Thoracic aorta (tissue), 2 donors: Measurements from ENCODE around the gene DAO. TPM values are rescaled to one million over a fixed set of nuclear protein-coding genes. Genes with fewer than 3 reads are reported as not detected.

Experiments
- ATAC-seq: fragments of 150-250 bp; one replicate; pipeline ENCODE4 v1.8.0; 2017; ENCODE audit warnings: low read depth; ENCODE audit not compliant: insufficient number of reproducible peaks, low FRiP score
- DNase-seq: peaks from one replicate; pipeline ENCODE4 v3.0.0-alpha.2; 2020; ENCODE audit warnings: low spot score
- H3K27ac ChIP-seq, 2 donors: fragments of 200-600 bp; sonication (generic); 1 replicate in 1 of 2; 2 replicates in 1 of 2; pipeline ENCODE4 v1.5.1; 2016; ENCODE audit warnings: mild to moderate bottlenecking in 2 of 2, moderate library complexity in 2 of 2
- H3K27me3 ChIP-seq: fragments of 200-600 bp; sonication (generic); replicated peaks from 2 replicates; pipeline ENCODE4 v1.6.0; 2016; ENCODE audit warnings: mild to moderate bottlenecking; ENCODE audit not compliant: insufficient read depth
- H3K36me3 ChIP-seq: fragments of 200-600 bp; sonication (generic); one replicate; pipeline ENCODE4 v1.5.1; 2016
- H3K4me1 ChIP-seq, 2 donors: fragments of 200-600 bp; sonication (generic); 1 replicate in 1 of 2; 2 replicates in 1 of 2; pipeline versions ENCODE4 v1.5.1 to v1.6.0; 2016; ENCODE audit warnings: low read depth in 2 of 2, mild to moderate bottlenecking in 1 of 2; ENCODE audit not compliant: control insufficient read depth in 1 of 2
- H3K4me3 ChIP-seq: fragments of 200-600 bp; sonication (generic); 2 replicates; pipeline ENCODE4 v1.5.1; 2016; ENCODE audit warnings: mild to moderate bottlenecking
- H3K9me3 ChIP-seq: fragments of 200-600 bp; sonication (generic); 2 replicates; pipeline ENCODE4 v1.5.1; 2016
- total RNA-seq, 2 donors: library from RNA; depleted of rRNA; stranded (reverse); fragments of >200 nt; gene quantifications; one replicate each; pipeline versions ENCODE4 v1.1.0 to v1.2.3, GENCODE V29; 2016
- TF ChIP-seq, protein P1 (sequence below): fragments of 200-600 bp; sonication (generic); IDR thresholded peaks from one replicate; pipeline ENCODE4 v1.5.1; 2019; ENCODE audit warnings: antibody characterized with exemption

Gene DAO
- total RNA-seq, 2 donors from 2014 or later, result not detected

DNA sequence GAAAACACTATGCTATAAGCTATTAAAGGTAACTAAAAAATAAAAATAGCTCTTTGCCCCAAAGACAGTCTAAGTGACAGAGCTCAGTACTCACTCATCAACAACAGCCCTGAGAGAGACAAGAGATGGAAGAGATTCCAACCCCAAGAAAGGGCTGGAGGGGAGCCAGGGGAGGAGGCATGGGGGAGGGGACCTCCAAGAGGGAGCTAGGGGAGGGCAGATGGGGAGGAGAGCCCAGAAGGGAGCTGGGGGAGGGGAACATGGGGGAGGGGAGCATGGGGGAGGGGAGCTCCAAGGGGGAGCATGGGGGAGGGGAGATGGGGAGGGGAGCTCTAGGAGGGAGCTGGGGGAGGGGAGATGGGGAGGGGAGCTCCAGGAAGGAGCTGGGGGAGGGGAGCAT, 30.2 kb upstream of the DAO start:
- DNase-seq, result no peak
- H3K4me1 ChIP-seq, result peaks cover 45 to 76% of the 10 kb centered on the region in 2 donors
- TF ChIP-seq, protein P1, sequence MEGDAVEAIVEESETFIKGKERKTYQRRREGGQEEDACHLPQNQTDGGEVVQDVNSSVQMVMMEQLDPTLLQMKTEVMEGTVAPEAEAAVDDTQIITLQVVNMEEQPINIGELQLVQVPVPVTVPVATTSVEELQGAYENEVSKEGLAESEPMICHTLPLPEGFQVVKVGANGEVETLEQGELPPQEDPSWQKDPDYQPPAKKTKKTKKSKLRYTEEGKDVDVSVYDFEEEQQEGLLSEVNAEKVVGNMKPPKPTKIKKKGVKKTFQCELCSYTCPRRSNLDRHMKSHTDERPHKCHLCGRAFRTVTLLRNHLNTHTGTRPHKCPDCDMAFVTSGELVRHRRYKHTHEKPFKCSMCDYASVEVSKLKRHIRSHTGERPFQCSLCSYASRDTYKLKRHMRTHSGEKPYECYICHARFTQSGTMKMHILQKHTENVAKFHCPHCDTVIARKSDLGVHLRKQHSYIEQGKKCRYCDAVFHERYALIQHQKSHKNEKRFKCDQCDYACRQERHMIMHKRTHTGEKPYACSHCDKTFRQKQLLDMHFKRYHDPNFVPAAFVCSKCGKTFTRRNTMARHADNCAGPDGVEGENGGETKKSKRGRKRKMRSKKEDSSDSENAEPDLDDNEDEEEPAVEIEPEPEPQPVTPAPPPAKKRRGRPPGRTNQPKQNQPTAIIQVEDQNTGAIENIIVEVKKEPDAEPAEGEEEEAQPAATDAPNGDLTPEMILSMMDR, result no peak
- peaks cover 11% of the 10 kb centered on the region for H3K36me3 ChIP-seq
- no peaks in the 10 kb centered on the region for H3K9me3 ChIP-seq
- ATAC-seq, result no peak
- no peak overlapping the region for H3K4me3 ChIP-seq
- H3K27ac ChIP-seq, result no peak overlapping the region
- no peaks in the 10 kb centered on the region for H3K27me3 ChIP-seq

DNA sequence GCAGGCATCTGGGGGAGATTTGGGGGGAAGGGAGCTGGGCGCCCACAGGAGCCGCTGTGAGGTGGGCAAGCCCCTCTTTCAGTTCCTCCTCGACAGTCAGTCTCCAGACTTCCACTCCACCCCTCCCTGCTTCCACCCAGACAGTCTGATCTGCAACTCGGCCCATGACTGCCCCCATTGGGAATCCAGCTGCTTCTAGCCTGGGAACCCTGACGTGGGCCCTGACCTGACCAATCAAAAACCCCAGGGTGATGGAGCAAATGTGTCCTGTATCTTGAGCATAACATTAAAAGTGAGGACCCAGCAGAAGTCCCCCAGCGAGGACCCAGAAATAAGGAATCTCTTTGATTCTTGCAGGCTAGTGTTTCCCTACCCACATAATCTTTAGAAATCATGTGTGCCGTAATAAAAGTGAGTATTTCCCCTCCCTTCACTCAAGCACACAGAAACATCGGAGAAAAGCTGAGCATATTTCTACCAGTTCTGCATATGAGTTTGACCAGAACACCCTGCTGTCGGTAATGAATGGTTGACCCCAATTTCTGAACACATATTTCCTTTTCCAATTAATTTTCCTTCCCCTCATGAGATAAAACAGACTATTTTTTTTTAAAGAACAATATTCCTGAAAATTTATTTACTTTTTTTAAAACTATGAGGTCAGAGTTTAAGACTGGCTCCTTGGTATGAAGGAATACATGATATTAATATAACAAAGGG, 28.9 kb upstream of the DAO start:
- Histone ChIP-seq H3K27me3 (no peaks in the 10 kb centered on the region), H3K9me3 (no peaks in the 10 kb centered on the region), H3K27ac (peak overlapping the region in 1 of 2 donors; percentile 92), H3K36me3 (peaks cover 11% of the 10 kb centered on the region), H3K4me3 (no peak overlapping the region), H3K4me1 (peaks cover 50 to 84% of the 10 kb centered on the region in 2 donors)
- DNase-seq (no peak), ATAC-seq (no peak)
- TF ChIP-seq, protein P1, result no peak

DNA sequence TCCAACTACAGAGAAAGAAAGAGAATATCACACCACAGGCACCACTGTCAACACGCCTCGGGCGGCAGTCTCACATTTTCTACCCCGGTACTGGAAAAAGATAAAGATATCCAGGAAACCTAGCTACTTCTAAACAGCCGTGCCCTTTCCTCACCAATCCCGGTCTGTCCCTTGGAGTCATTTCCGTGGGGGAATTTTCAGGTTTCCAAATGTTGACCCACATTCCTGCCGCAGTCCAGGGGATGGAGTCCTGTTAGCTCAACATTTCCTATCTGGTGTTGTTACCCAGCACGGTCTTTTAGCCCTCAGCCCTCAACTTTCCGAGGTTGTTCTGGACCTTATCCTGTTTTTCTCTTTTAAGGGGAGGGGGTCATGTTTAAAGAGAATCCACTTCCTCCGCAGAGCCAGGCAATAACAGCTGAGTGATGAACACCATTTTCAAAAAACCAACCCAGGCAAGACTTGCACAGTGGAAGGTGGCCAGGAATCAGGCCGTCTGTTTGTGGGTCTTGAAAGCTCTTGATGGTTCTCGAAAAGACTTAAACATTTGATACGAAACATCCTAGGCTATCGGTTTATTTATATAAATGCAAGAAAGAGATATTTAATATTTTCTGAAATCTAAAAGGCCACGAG, 27.1 kb upstream of the DAO start:
- Histone ChIP-seq H3K4me1 (peaks cover 43 to 71% of the 10 kb centered on the region in 2 donors), H3K4me3 (peak overlapping the region; percentile 51), H3K27ac (peak overlapping the region; percentile 92 to 93), H3K9me3 (no peaks in the 10 kb centered on the region), H3K36me3 (peaks cover 3% of the 10 kb centered on the region), H3K27me3 (no peaks in the 10 kb centered on the region)
- DNase-seq (no peak), ATAC-seq (no peak)
- TF ChIP-seq, protein P1, result no peak

DNA sequence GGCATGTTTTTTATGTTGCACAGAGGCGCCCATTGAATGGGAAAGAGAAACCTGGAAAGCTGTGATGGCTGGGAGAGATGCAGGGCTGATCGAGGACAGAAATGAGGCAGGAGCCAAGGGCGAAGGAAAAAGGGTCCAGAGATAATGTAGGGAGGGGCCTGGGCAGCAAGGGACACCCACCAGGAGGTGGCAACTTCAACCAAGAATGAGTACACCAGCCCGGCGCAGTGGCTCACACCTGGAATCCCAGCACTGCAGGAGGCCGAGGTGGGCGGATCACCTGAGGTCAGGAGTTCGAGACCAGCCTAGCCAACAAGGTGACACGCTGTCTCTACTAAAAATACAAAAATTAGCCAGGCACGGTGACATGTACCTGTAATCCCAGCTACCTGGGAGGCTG, 26.5 kb upstream of the DAO start:
- no peaks in the 10 kb centered on the region for H3K27me3 ChIP-seq
- DNase-seq, result no peak
- no peaks in the 10 kb centered on the region for H3K9me3 ChIP-seq
- TF ChIP-seq, protein P1, result no peak
- H3K36me3 ChIP-seq, result no peaks in the 10 kb centered on the region
- H3K27ac ChIP-seq, result peak overlapping the region; percentile 92 to 93
- H3K4me3 ChIP-seq, result peak overlapping the region; percentile 51
- peaks cover 45 to 72% of the 10 kb centered on the region in 2 donors for H3K4me1 ChIP-seq
- no peak for ATAC-seq

DNA sequence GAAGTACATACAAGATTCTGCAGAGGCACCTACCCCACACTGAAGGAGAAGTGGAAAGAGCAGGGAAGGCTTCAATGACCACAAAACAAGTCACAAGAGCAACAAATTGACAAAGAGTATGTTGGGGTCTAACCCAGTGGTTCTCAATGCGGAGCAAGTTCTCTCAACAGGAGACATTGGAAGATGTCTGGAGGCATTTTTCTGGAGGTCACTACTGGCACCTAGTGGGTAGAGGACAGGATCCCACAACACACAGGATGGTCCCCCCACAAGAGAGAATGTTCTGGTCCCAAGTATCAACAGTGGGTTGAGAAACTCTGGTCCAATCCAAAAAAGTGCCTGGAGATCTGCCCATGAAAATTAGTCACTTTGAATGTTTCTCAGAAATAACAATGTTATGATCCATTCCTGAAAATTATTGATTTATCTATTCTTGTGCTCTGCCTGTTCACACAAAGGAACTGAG, 25.9 kb upstream of the DAO start:
- H3K4me1 ChIP-seq, result peaks cover 48 to 73% of the 10 kb centered on the region in 2 donors
- peak overlapping the region; percentile 51 for H3K4me3 ChIP-seq
- no peaks in the 10 kb centered on the region for H3K9me3 ChIP-seq
- peak overlapping the region; percentile 92 to 93 for H3K27ac ChIP-seq
- peak; percentile 61 for ATAC-seq
- H3K27me3 ChIP-seq, result no peaks in the 10 kb centered on the region
- no peaks in the 10 kb centered on the region for H3K36me3 ChIP-seq
- DNase-seq, result no peak
- TF ChIP-seq, protein P1, result peak; percentile 41
